Fibroblast of pulmonary artery (primary cell): ENCODE measurements around the gene CDKN2AIPNL.
"Not testable (repeated sequence)": the region's sequence is repeated elsewhere in the genome, so short reads cannot be mapped to it uniquely, and the experiment has no call there.

Experiments
- DNase-seq: peaks from one replicate; pipeline ENCODE4 v3.0.0-alpha.2; 2010; ENCODE audit warnings: low read depth
- H3K4me3 ChIP-seq: replicated peaks from 2 replicates; pipeline ENCODE4 v1.5.1; 2011; ENCODE audit warnings: low read depth, mild to moderate bottlenecking, control low read depth, low read length, moderate library complexity
- CTCF ChIP-seq: IDR thresholded peaks from 2 replicates; pipeline ENCODE4 v1.5.1; 2011; ENCODE audit warnings: mild to moderate bottlenecking, control low read depth, low read length, inconsistent platforms; ENCODE audit errors: missing control alignments

Gene CDKN2AIPNL

DNA sequence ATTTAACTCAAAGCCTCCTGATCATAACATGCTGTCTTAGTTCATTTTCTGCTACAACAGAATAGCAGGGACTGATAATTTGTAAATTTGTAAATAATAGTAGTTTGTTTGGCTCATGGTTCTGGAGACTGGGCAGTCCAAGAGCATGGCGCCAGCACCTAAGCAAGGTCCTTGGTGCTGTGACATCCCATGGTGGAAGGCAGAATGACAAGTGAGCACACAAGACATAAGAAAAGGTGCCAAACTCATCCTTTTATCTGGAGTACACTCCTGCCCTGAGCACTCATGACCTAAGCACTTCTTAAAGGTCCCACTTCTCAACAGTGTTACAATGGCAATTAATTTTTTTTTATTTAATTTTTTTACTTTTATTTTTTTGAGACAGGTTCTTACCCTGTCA lies 24.2 kb downstream of the CDKN2AIPNL start:
- no peak overlapping the region for H3K4me3 ChIP-seq
- TF ChIP-seq CTCF = no peak

GRCh38 chr5:134383980-134384697 lies 27.5 kb downstream of the CDKN2AIPNL start:
- no peak for TF ChIP-seq CTCF
- H3K4me3 ChIP-seq = no peak overlapping the region
- no peak for DNase-seq

More for the DNA sequence above, 24.2 kb downstream of the CDKN2AIPNL start:
- no peak for DNase-seq

- not testable (repeated sequence) for DNase-seq, H3K4me3 ChIP-seq
These were observed 29.5 kb downstream of the CDKN2AIPNL start for GRCh38 chr5:134382204-134382603.

DNA sequence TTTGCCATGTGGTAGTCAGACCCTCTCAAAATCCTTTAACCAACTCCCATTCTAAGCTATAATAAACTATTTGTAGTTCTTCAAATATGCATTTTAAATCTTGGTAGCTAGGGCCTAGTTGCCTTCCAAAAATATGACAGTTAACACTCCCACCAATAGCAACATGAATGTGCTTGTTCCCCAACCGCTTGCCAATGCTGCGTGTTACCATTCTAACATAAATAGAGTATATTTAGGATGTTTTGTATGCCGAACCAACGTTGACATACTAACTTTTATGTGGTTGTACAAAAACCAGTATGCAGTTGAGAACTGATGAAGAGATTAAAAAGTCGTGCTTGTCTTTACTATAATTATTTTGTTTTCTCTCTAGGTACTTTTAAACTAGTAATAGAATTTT lies 31.3 kb downstream of the CDKN2AIPNL start:
- DNase-seq = no peak
- TF ChIP-seq CTCF = no peak

GRCh38 chr5:134374232-134374631 lies 37.4 kb downstream of the CDKN2AIPNL start:
- no peak overlapping the region for H3K4me3 ChIP-seq
- peak; percentile 1 for TF ChIP-seq CTCF
- peak; percentile 19 for DNase-seq

More for the DNA sequence above, 31.3 kb downstream of the CDKN2AIPNL start:
- no peak overlapping the region for H3K4me3 ChIP-seq

DNA sequence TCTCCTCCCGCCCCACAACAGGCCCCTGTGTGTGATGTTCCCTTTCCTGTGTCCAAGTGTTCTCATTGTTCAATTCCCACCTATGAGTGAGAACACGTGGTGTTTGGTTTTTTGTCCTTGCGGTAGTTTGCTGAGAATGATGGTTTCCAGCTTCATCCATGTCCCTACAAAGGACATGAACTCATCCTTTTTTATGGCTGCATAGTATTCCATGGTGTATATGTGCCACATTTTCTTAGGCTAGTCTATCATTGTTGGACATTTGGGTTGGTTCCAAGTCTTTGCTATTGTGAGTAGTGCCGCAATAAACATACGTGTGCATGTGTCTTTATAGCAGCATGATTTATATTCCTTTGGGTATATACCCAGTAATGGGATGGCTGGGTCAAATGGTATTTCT lies 38.0 kb downstream of the CDKN2AIPNL start:
- H3K4me3 ChIP-seq = peak overlapping the region; percentile 99
- DNase-seq = not testable (repeated sequence)

GRCh38 chr5:134371834-134372340 lies 39.8 kb downstream of the CDKN2AIPNL start:
- peak; percentile 44 for DNase-seq
- H3K4me3 ChIP-seq = peak overlapping the region; percentile 99
- TF ChIP-seq CTCF = no peak
